Endothelial cell of umbilical vein (primary cell): Measurements from ENCODE around the gene ADAMTS17. TPM values are rescaled to one million over a fixed set of nuclear protein-coding genes. Genes with fewer than 3 reads are reported as not detected.

Experiments used
- BruUV-seq: library from RNA; stranded (reverse); fragments of 400-500 nt; replicated peaks from 2 replicates; lab custom pipeline; 2021; lab: Mats Ljungman, UMichigan
- CTCF ChIA-PET: fragments of 300-600, 350-600 bp; sonication (Branson Sonifier 250); formaldehyde crosslinking; loops from one replicate; lab custom pipeline; 2021; ENCODE audit warnings: antibody characterized with exemption, inconsistent platforms; lab: Charles Lee
- POLR2A ChIA-PET: fragments of 300-600, 350-600 bp; sonication (Branson Sonifier 250); formaldehyde crosslinking; loops from one replicate; lab custom pipeline; 2021; ENCODE audit warnings: antibody characterized with exemption, inconsistent platforms; lab: Charles Lee
- DNase-seq: peaks from one replicate; pipeline ENCODE4 v3.0.0-alpha.2; 2011; ENCODE audit warnings: low read depth, low spot score
- FAIRE-seq: peaks from 2 replicates; lab custom pipeline; 2011; peaks lifted over from hg19 to GRCh38; lab: Jason Lieb, UNC
- H2AFZ ChIP-seq: 2 replicates; pipeline ENCODE4 v1.6.0; 2012; ENCODE audit warnings: low read depth, low read length, control low read depth, inconsistent platforms
- H3K27ac ChIP-seq: 2 replicates; pipeline ENCODE4 v1.5.1; 2011; ENCODE audit warnings: low read depth, mild to moderate bottlenecking, control low read depth, low read length, moderate library complexity; ENCODE audit not compliant: insufficient read depth
- H3K27me3 ChIP-seq, 2 experiments: 2 replicates each; pipeline versions ENCODE4 v1.6.0 to v1.6.1; 2011; ENCODE audit warnings: low read length in 2 of 2, mixed read lengths in 1 of 2; ENCODE audit not compliant: control insufficient read depth in 2 of 2, insufficient read depth in 2 of 2
- H3K36me3 ChIP-seq, 2 experiments: 2 replicates in 1 of 2; 3 replicates in 1 of 2; pipeline ENCODE4 v1.5.1; 2011; ENCODE audit warnings: low read length in 2 of 2, mild to moderate bottlenecking in 1 of 2, moderate library complexity in 1 of 2; ENCODE audit not compliant: control insufficient read depth in 2 of 2, insufficient read depth in 2 of 2; ENCODE audit errors: extremely low read depth in 1 of 2
- H3K4me1 ChIP-seq: 3 replicates; pipeline ENCODE4 v1.5.1; 2011; ENCODE audit warnings: mild to moderate bottlenecking, low read length; ENCODE audit not compliant: control insufficient read depth, insufficient read depth; ENCODE audit errors: extremely low read depth
- H3K4me2 ChIP-seq: 2 replicates; pipeline ENCODE4 v1.6.1; 2011; ENCODE audit warnings: low read length, control low read depth, mixed read lengths; ENCODE audit not compliant: insufficient read depth
- H3K4me3 ChIP-seq, 3 experiments: fragments of 200-600 bp in 1 of 3; sonication (generic), shearing (Covaris generic) in 1 of 3; replicated peaks in 1 of 3; 2 replicates each; pipeline ENCODE4 v1.5.1; 2011 to 2016; ENCODE audit warnings: control low read depth in 3 of 3, low read length in 3 of 3, mild to moderate bottlenecking in 2 of 3, inconsistent platforms in 1 of 3, low read depth in 1 of 3, moderate library complexity in 1 of 3; ENCODE audit not compliant: insufficient read depth in 1 of 3
- H3K79me2 ChIP-seq: 2 replicates; pipeline ENCODE4 v1.6.0; 2012; ENCODE audit warnings: low read length, inconsistent platforms; ENCODE audit not compliant: control insufficient read depth, insufficient read depth
- H3K9ac ChIP-seq: replicated peaks from 2 replicates; pipeline ENCODE3; 2011; ENCODE audit warnings: low read length, control low read depth; ENCODE audit not compliant: insufficient read depth; ENCODE audit errors: extremely low read depth
- H3K9me1 ChIP-seq: replicated peaks from 3 replicates; pipeline ENCODE4 v1.6.0; 2011; ENCODE audit warnings: mild to moderate bottlenecking, low read length; ENCODE audit not compliant: control insufficient read depth, insufficient read depth; ENCODE audit errors: extremely low read depth
- H3K9me3 ChIP-seq: replicated peaks from 2 replicates; pipeline ENCODE4 v1.5.1; 2012; ENCODE audit warnings: low read length, inconsistent platforms; ENCODE audit not compliant: control insufficient read depth, insufficient read depth
- H4K20me1 ChIP-seq: replicated peaks from 2 replicates; pipeline ENCODE3; 2011; ENCODE audit warnings: mild to moderate bottlenecking, low read length; ENCODE audit not compliant: control insufficient read depth, insufficient read depth; ENCODE audit errors: extremely low read depth
- CTCF ChIP-seq, 2 donors: IDR thresholded peaks; 1 replicate in 1 of 2; 2 replicates in 1 of 2; pipeline ENCODE4 v1.5.1; 2011; ENCODE audit warnings: low read length in 2 of 2, mild to moderate bottlenecking in 2 of 2, moderate library complexity in 2 of 2, control low read depth in 1 of 2, inconsistent platforms in 1 of 2, low read depth in 1 of 2; ENCODE audit not compliant: insufficient read depth in 1 of 2; ENCODE audit errors: extremely low read depth in 1 of 2
- EZH2 ChIP-seq: IDR thresholded peaks from 2 replicates; pipeline ENCODE4 v1.6.1; 2012; ENCODE audit warnings: borderline replicate concordance, low read depth, mild to moderate bottlenecking, moderate library complexity, low read length, inconsistent platforms; ENCODE audit not compliant: severe bottlenecking
- FOS ChIP-seq: IDR thresholded peaks from 2 replicates; pipeline ENCODE4 v1.6.1; 2011; ENCODE audit warnings: mild to moderate bottlenecking, low read length, moderate library complexity, borderline replicate concordance; ENCODE audit not compliant: insufficient read depth
- GATA2 ChIP-seq: IDR thresholded peaks from 2 replicates; pipeline ENCODE4 v1.7.0; 2011; ENCODE audit warnings: low read depth, mild to moderate bottlenecking, moderate library complexity, mixed read lengths, low read length; ENCODE audit not compliant: insufficient read length, insufficient read depth
- JUN ChIP-seq: IDR thresholded peaks from 2 replicates; pipeline ENCODE4 v1.6.1; 2011; ENCODE audit warnings: borderline replicate concordance, low read depth; ENCODE audit not compliant: insufficient read length, insufficient read depth
- MAX ChIP-seq: IDR thresholded peaks from 2 replicates; pipeline ENCODE4 v1.6.1; 2011; ENCODE audit not compliant: insufficient read depth, insufficient read length
- MYC ChIP-seq: IDR thresholded peaks from one replicate; pipeline ENCODE4 v1.6.1; 2011; ENCODE audit warnings: mild to moderate bottlenecking, low read depth, low read length
- POLR2A ChIP-seq: IDR thresholded peaks from 2 replicates; pipeline ENCODE4 v1.6.1; 2012; ENCODE audit warnings: low read depth, mild to moderate bottlenecking, control low read depth, low read length
- POLR2AphosphoS5 ChIP-seq: IDR thresholded peaks from 2 replicates; pipeline ENCODE4 v1.6.1; 2012; ENCODE audit warnings: low read depth, mild to moderate bottlenecking, control low read depth, low read length, moderate library complexity; ENCODE audit not compliant: insufficient read depth
- dilution Hi-C: fragments of 300-500 bp; cut with MboI; formaldehyde crosslinking; loops from one replicate; pipeline ENCODE4 v1.15.0; 2019; ENCODE audit warnings: low sequenced_read_pairs; ENCODE audit not compliant: extremely low pct_ligation_motif_present
- intact Hi-C: fragments of 100-400 bp; cut with micrococcal nuclease; formaldehyde crosslinking; loops from one replicate; pipeline ENCODE4 v1.10.0; 2022
- polyA plus RNA-seq, 4 experiments: library from polyadenylated mRNA; depleted of rRNA in 3 of 4; stranded (reverse) in 3 of 4; unstranded in 1 of 4; fragments of >200 nt; gene quantifications; 2 replicates each; pipeline versions ENCODE4 v1.2.1 to v1.2.3, GENCODE V29; 2011 to 2012; ENCODE audit warnings: missing spikeins in 1 of 4
- total RNA-seq: library from RNA; stranded (reverse); gene quantifications from 2 replicates; pipeline ENCODE4 v1.2.3, GENCODE V29; 2021

Gene ADAMTS17
- total and polyA plus RNA-seq, 2 donors (not counting 3 experiments of a cell fraction or from before 2014, with no cell fraction given): 0.12 TPM; not detected in 1

- FAIRE-seq: no peak
- Histone ChIP-seq H3K36me3 (no peaks in the 10 kb centered on the region), H3K27ac (no peak overlapping the region), H3K9me1 (no peaks in the 10 kb centered on the region), H2AFZ (no peak overlapping the region), H3K79me2 (no peaks in the 10 kb centered on the region), H4K20me1 (no peaks in the 10 kb centered on the region), H3K9ac (no peak overlapping the region), H3K4me2 (no peak overlapping the region), H3K4me3 (no peak overlapping the region), H3K4me1 (no peaks in the 10 kb centered on the region), H3K27me3 (no peaks in the 10 kb centered on the region), H3K9me3 (no peaks in the 10 kb centered on the region)
- BruUV-seq: no TSS peak
- TF ChIP-seq MYC (no peak), POLR2AphosphoS5 (no peak), FOS (no peak)
- DNase-seq: no peak
- POLR2A ChIA-PET: no interaction called here
- CTCF ChIA-PET: no interaction called here
- intact Hi-C loops: no loop called here
- dilution Hi-C loops: no loop called here
Measured at GRCh38 chr15:100211855-100212850, 129.6 kb downstream of the ADAMTS17 start.

- ChIA-PET CTCF (no interaction called here), POLR2A (no interaction called here)
- no peak for FAIRE-seq
Measured at GRCh38 chr15:100210338-100210737, 131.4 kb downstream of the ADAMTS17 start.

More at GRCh38 chr15:100210338-100210737, 131.4 kb downstream of the ADAMTS17 start:
- H3K9ac ChIP-seq: no peak overlapping the region
- H3K27ac ChIP-seq: no peak overlapping the region
- H3K27me3 ChIP-seq: no peaks in the 10 kb centered on the region
- H3K4me3 ChIP-seq: no peak overlapping the region
- H3K4me2 ChIP-seq: no peak overlapping the region
- intact Hi-C loops: no loop called here
- no peak overlapping the region for H2AFZ ChIP-seq
- TF ChIP-seq POLR2AphosphoS5 (no peak), JUN (no peak), MAX (no peak), CTCF (IDR thresholded peaks at IDR 0.05; ENCODE audit: extremely low read depth in 1 of 2, insufficient read depth in 1 of 2, low read depth in 1 of 2, low read length in 2 of 2) (no peak), MYC (no peak), GATA2 (no peak), FOS (no peak), POLR2A (no peak), EZH2 (no peak)
- DNase-seq: no peak
- BruUV-seq: no TSS peak
- no peaks in the 10 kb centered on the region for H4K20me1 ChIP-seq
- H3K9me1 ChIP-seq: no peaks in the 10 kb centered on the region
- dilution Hi-C loops: no loop called here
- no peaks in the 10 kb centered on the region for H3K9me3 ChIP-seq
- no peaks in the 10 kb centered on the region for H3K36me3 ChIP-seq
- H3K4me1 ChIP-seq: no peaks in the 10 kb centered on the region
- H3K79me2 ChIP-seq: no peaks in the 10 kb centered on the region
